ENCODE data around the gene MRAP2. TPM values are rescaled to one million over a fixed set of nuclear protein-coding genes. Genes with fewer than 3 reads are reported as not detected.

The MRAP2 gene, protein sequence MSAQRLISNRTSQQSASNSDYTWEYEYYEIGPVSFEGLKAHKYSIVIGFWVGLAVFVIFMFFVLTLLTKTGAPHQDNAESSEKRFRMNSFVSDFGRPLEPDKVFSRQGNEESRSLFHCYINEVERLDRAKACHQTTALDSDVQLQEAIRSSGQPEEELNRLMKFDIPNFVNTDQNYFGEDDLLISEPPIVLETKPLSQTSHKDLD
- 1.3 and 1.8 TPM in 2 replicates for total RNA-seq

DNA sequence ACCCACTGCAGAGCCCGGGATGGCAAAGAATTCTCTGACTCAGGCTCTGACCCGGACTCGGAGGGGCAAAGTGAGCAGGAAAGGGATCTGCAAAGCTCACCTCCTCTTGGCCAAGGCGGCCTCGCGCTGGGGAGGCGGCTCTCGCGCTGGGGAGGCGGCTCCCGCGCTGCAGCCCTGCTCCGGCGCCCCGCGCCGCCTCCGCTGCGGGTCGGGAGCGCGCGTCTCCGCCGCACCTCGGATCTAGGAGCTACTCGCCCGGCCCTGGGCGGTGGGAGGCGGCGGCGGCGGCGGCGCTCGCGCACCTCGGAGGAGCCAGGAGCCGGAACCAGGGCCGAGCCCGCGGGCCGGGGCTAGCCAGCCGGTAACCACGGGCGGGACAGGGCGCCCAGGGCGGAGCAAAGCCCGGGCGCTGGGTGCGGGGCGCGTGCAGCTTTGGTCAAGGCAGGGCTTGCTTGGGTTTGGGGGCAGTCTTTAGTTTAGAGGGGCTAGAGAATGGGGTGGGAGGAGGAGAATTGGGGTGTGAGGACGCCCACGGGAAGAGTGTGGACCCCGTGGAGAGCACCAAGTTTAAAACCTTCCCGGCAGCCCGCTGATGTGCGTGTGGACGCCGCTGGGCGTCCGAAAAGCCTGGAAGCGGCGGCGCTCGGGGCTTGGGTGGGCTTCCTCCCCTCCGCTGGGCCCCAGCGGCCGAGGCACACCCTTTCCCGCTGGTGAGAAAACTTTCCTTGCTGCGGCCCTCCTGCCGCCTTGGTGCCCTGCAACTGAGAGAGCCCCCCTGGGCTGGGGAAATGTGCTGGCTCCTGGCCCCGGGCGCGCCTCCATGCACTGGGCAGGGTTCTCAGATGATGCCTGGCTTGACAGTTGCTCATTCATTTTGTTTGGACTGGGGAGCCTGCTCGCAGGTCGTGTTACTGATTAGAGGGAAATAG is at the start of gene MRAP2:
Gene MRAP2, plus strand, starts transcription at position 250 of the 929 bp plus-strand sequence. CDS start 21,547 bp downstream, outside the sequence.
- peak; percentile 3 to 21 for DNase-seq (ENCODE audit: low read depth in 2 of 2)

DNA sequence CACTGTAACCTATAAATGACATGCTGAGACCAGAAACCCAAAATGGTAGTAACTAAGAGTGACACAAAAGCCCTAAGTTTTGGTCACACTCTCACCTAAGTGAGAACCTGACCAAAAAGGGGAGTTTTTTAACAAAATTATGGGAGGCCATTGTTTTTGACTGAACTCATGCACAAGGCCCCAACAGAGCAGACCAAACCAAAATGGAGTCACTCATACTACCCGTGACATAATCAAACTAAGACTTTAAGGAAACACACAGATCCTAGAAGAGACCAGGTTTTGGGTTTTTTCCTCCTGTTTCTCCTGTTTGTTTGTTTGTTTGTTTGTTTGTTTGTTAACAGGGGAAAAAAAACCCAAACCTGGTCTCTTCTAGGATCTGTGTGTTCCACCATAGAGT is 49.2 kb upstream of the MRAP2 start:
- no peak for DNase-seq (ENCODE audit: low read depth in 2 of 2)

DNA sequence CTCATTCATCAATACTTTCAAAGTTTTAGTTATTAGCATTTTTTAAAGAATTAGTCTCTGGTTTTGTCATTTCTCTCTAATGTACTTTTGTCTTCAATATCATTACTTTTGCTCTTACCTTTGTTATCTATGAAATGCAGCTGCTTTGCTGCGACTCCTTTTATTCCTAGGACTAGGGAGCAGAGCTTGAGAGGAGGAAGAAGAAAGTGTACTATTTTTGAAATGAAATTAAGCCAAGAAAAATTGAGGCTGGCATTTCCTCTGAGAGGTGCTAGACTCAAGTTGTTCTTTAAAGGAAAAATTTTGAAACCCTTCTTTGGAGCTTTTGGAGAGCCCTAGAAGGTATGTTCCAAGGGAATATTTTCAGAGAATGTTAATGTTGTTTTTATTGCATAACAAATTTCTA is 48.3 kb upstream of the MRAP2 start:
- DNase-seq (ENCODE audit: low read depth in 2 of 2): no peak

DNA sequence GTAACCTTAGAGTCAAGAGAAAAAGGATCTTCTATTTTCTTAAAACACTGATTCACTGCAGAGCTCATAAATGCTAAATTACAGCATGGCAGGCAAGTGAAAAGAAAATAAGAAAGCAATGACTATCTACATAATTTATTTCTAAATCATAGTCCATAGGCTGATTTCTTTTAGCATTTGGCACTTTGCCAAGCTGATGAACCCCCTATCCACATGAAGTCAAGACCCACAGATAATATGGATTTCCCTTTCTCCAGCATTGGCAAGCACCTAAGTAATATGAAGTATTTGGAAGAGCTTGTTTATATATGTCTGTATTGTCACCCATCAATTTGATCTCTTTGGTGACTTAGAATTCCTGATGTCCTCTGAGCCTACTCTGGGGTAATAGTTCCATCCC is 47.9 kb upstream of the MRAP2 start:
- DNase-seq (ENCODE audit: low read depth in 2 of 2): no peak

DNA sequence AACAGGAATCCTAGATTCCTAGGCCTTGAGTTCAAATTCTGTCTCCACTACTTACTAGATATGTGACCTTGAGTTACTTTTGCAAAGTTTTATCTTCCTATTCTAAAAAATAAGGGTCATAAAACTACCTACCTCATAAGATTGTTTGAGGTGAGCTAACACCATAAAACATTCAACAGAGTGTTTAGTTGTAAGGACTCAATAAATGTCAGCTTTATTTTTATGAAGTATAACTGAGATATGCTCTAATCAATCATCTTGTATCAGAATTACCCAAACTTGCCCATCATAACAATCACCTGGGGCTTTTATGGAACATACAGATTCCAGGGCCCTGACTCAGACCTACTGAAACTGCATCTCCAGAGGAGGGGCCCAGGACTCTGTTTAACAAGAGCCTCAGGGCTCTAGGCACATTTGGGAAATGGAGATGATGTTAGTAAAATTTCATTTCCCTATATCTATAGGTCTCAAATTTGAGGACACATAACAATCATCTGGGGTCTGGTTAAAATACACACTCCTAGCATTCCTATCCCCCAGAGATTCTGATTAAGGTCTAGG is 35.5 kb upstream of the MRAP2 start:
- DNase-seq (ENCODE audit: low read depth in 2 of 2): no peak

DNA sequence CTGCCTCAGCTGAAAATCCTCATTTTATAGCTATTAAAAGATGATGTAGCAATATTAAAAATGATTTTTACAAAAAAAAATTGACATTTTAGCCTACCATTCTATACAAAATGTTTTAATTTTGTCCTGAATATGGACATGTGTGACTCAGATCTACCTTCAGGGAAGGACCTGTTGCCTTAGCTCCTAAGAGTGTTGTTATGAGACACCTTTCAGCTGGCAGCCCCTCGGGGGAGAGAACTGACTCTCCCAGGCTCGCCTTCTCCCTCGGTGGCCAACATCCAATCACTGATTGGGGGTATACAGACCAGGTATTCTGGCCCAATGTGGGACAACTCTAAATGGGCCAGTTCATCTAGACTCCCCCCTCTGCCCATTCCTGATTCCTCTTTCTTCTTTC is 32.5 kb upstream of the MRAP2 start:
- DNase-seq (ENCODE audit: low read depth in 2 of 2): no peak

DNA sequence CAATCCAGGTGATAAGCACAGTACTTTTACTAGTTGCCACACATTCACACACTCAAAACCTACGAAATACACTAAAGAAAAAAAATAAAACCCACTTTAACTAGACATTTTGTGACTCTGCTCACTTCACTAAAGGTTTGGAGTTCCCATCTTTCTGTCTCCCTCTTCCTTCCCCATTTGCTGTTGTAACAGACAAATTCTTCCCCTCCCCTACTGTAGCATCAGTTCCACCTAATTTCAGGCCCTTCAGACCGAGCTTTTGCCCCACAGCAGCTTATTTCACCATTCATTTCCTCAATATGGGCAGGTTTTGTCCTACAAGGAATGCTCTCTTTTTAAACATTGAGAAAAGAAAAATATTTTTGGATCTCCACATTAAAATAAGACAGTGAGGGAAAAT is 31.3 kb upstream of the MRAP2 start:
- no peak for DNase-seq (ENCODE audit: low read depth in 2 of 2)

DNA sequence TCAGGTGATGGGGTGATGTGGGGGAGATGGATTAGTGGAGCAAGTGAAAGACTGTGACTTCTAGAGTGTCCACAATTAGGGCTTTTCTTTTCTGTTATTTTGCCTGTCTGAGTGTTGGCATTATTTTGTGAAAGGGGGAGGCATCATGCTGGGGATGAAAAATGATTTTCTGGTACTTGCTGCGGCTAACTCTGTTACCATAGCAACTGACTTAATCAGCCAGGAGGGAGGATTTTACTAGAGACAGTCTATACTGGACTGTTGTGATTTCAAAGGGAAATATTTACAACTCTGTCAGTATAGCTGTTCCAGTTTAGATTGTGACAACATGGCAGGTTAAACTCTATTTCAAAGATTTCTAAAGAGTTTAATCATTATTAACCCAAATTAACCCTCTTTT is 30.4 kb upstream of the MRAP2 start:
- no peak for DNase-seq (ENCODE audit: low read depth in 2 of 2)

DNA sequence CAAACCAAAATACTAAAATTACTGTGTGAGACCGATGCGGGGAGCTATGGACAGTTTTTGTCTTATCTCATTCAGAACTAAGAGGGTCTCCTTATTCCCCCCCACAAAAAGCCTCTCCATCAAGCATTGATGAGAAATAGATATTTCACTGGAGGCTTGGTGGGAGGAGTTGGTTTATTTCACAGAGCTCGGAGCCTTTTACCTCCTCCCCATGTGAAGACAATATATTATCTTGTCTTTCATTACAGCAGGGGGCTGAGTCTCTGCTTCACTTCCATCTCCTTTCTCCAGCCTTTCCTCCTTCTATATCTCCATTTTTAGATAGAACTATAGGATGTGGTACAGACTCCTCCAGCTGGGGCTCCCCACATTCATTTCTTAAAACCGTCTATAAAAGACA is 29.9 kb upstream of the MRAP2 start:
- no peak for DNase-seq (ENCODE audit: low read depth in 2 of 2)

DNA sequence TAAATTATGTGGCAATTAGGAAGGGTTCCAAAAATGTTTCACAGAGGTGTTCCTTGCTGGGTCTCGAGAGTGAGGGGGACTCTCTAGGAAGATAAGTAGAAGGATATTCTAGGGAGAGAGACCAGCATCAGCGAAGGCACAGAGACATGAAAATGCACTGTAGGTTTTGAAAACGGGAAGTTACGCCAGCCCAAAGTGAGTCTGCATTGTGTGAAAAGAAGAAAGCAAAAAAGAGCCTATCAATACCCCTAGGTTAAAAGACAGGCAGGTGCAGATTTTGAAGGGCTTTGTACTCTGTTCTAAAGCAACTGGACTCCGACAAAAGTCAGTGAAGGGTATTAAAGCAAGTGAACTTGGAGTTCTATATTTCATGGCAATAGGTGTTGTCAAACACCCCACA is 25.7 kb upstream of the MRAP2 start:
- no peak for DNase-seq (ENCODE audit: low read depth in 2 of 2)

DNA sequence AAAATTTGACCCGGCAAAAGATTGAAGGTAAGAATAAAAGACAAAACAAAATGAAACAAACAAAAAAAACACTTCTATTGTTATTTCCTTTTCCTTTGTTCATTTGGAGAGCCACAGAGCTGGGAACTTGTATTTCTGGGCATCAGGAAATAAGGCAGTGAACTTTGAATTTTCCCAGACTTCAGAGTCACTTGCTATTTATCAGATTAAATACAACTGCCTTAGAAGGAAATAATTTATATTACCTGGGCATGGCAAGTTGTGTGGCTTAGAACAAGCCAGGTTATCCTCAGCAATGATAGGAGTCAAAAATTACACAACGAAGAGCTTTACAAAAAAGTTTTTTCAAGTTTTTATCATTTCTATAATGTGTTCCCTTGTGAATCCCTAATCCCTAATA is 20.2 kb upstream of the MRAP2 start:
- DNase-seq (ENCODE audit: low read depth in 2 of 2): no peak

DNA sequence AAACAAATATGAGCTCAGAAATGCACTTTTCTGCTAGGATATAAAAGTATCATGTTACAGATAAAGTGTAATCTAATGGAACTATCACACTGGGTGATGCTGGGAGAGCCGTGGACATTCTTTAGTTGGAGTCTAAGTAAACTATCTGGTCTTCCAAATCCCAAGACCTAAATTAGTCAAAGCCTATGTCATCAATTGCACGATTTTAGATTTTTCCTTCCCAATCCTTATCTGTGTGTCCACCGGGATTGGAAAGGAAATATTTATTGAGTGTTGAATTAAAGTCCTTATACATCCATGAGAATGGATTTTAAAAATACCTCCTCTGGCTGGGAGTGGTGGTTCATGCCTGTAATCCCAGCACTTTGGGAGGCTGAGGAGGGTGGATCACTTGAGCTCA is 19.6 kb upstream of the MRAP2 start:
- no peak for DNase-seq (ENCODE audit: low read depth in 2 of 2)

DNA sequence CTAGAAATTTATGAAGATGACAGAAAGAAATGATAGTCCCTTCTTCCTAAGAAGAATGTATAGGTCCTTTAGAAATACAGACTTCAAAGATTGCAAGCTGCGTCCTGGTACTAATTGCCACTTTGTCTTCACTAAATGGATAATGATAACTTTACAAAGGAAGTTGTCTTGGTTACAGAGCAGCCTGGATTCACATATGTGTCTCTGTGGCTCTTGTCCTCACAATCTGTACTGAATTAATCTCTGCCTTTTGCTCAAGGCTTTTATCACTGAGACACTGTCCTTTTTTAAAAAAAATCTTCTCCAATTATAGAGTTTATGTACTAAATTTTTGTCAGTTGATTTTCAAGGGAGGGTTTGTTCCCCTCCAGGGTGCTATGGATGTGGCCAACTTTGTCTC is 17.5 kb upstream of the MRAP2 start:
- DNase-seq (ENCODE audit: low read depth in 2 of 2): no peak

DNA sequence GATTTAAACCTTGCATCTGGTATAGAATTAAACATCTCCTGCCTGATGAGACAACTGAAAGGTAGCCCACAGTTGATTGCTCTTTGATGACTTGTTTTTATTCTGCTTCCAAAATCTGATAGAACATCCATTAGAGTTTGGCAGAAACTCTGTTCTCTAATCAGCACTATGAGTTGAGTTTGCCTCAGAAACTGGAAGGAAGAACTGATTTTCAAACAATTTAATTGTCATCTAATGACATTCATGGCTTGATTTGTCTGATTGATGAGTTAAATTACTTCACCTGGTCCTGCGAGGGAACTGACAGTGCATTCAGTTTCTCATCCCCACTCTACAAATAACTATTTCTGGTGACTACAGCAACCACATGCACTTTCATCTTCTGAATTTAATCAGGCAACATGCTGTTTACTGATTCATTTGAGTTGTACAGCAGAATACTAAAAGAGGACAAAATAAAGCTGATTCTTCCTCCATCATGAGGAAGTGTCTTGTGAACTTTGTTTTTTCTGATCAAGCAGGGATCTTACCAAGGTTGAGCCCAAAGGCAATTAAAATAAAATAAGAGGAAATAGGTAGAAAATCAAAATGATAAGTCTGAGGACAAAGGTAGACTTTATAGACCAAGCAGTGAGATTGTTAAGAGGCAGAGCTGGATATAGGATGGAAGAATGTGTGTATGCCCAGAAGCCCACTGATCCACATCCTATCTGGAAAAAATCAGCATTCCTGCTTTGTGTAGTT is 15.7 kb upstream of the MRAP2 start:
- no peak for DNase-seq (ENCODE audit: low read depth in 2 of 2)

DNA sequence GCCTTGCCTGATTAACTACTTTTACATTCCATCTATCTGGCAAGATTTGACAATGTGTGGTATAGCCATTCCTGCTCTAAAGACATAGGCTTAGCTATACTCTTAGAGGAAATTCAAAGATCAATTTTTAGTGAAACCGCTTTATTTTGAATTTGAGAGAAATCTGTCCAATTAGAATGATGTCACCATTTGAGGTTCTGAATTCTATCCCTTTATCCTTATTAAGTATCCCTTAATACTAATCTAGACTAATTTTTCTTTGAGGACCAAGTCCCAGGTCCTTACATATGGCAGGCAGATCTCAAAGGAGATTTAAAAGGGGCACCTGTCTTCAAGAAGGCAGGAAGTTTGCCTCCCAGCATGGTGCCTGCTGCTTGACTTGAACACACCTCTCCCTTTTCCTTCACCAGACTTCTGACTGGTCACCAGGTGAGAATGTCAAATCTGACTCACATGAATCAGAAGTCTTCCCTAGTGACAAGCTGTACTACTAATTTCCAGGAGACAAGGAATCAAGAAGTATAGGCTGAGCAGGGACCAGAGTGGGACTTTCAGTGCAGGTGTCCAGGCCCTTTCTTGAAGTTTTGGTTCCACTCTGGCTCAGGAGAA is 15.0 kb upstream of the MRAP2 start:
- no peak for DNase-seq (ENCODE audit: low read depth in 2 of 2)

DNA sequence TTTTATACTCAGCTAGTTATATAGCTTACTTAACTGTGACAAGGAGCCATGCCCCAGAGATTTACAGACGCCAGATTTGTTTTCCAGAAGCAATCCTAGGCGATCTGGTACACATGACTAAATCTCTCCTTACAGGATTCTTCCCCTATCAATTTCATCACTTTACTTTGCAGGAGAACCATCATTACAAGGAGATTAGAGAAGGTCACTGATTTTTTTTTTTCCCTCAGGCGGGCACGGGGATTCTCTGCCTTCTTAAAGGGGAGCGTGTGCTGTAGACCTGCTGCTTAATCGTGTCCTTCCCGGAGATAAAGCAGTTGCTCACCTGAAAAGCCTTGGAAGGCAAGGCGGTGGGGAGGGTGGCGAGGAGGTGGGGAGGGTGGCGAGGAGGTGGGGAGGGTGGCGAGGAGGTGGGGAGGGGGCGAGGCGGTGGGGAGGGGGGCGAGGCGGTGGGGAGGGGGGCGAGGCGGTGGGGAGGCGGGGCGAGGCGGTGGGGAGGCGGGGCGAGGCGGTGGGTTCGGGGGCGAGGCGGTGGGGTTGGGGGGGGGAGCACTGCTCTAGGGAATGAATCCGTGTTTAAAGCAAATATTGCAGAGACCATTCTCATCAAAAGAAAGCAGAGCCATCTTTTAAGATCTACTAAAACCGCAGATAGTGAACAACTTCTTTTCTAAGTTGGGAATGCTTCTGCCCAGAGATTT is 14.3 kb upstream of the MRAP2 start:
- DNase-seq (ENCODE audit: low read depth in 2 of 2): no peak

DNA sequence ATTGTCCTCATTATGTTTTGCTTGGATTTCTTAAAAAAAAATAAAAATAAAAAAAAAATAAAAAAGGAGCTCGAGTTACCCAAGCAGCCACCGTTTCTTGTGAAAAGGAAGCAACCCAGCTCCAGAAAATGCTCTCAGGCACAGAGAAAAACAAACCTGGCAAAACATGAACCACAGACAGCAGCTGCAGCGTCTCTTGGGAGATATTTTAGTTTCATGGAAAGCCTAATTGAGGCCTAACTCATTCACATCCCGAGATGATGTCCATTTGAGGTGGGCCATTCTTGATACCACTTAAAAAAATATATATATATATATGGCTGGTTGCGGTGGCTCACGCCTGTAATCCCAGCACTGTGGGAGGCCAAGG is 13.7 kb upstream of the MRAP2 start:
- no peak for DNase-seq (ENCODE audit: low read depth in 2 of 2)

DNA sequence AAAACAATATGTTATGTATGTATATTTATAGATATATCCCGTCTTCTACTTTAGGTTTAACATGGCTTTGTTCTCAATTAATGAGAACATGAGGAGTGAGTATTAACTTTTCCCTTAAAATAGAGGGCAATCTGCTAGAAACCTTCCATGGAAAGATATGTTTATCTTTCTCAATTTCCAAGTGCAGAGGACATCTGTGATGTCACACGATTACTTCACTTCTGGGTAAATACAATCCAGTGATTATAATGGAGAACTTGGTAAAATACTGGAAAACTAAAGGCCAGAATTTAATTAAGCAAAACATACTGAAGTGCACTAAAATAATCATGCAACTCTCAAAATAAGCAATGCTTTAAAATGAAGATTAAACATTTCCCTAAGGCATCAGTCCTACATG is 11.9 kb upstream of the MRAP2 start:
- no peak for DNase-seq (ENCODE audit: low read depth in 2 of 2)

DNA sequence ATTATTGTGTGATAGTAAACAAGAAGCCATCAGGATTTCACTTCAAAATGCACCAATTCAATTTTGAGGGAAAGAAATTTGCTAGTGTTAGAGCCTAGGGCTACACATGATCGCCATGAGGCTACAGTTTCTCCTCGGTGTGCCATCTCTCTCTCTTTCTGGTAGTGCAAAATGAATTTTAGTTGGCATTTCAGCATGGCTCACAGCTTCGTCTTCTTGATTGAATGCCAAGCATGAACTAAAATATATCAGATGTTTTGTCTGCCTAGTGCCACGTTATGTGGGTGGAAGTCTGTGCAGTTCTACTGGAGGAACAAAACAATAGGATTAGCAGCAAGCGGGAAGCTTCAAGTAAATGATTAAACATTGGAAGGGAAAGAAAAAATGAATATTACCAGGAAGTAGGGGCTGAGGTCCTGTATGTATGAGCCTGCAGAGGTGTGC is 6.8 kb upstream of the MRAP2 start:
- DNase-seq (ENCODE audit: low read depth in 2 of 2): no peak

DNA sequence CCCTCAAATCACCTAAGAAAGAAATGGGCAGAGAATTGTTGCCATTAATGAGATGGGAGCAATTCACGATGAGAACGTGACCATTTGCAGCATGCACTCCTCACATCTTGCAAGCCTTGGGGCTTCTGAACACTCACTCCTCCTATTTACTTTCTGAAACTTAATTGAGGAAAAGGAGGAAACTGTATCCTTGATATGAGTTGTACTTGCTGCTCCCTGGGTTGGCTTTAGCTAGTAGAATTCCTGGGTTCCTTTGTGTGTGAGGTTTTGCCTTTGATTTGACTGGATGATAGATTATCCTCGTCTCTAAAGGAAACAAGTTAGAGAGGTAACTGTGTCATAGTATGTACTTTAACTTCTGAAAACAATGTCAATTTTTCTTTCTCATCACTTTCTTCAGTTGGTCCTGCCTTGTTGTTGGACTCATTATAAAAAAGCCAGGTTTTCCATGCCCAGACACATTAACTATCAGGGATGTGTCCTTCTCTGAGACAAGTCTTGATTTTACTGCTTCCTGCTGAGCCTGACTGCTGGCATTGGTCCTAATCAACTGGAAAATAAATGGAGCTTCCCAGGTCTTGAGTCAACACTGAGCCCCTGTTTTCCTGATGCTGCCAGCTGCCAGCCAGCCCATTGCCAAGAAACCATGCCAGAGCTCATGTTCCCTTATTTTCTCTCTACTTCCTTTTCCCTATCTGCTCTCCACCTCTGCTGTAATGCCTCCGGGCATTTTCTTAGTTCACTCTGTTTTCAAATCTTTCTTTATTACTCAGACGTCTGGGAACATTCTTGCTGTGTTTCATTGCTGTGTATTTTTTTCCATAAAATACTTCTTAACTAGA is 6.0 kb upstream of the MRAP2 start:
- DNase-seq (ENCODE audit: low read depth in 2 of 2): peak; percentile 9 to 69
